OCI-LY3 (cell line): ENCODE results near the gene LCE5A.

Experiments
- EZH2phosphoT487 ChIP-seq: fragments of 200-600 bp; shearing (Covaris generic); IDR thresholded peaks from 2 replicates; pipeline ENCODE4 v1.6.1; 2018; ENCODE audit warnings: antibody characterized with exemption, mixed run types, low read depth
- TF ChIP-seq, protein P1 (sequence below): fragments of 200-600, 300-600 bp; sonication (generic); IDR thresholded peaks from 2 replicates; pipeline ENCODE4 v1.5.1; 2014; ENCODE audit warnings: antibody characterized with exemption, low read length, low read depth

DNA sequence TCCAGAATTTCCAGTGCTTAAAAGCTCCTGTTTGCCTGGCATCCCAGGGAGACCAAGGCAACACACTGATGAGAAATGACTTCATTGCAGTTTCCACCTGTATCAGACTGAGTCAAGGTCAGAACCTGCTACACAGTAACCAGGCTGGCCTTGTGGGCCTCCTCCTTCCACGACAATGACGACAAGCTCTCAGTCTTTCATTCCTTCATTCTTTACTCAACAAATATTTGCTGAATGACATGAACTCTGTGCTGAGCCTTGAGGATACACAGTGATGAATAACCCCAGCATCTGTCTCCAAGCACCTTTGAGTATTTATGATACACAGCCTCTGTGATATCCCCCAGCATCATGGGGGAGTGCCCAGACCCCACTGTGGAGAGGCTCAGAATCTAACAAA lies 8.9 kb upstream of the LCE5A start:
- TF ChIP-seq, protein P1, sequence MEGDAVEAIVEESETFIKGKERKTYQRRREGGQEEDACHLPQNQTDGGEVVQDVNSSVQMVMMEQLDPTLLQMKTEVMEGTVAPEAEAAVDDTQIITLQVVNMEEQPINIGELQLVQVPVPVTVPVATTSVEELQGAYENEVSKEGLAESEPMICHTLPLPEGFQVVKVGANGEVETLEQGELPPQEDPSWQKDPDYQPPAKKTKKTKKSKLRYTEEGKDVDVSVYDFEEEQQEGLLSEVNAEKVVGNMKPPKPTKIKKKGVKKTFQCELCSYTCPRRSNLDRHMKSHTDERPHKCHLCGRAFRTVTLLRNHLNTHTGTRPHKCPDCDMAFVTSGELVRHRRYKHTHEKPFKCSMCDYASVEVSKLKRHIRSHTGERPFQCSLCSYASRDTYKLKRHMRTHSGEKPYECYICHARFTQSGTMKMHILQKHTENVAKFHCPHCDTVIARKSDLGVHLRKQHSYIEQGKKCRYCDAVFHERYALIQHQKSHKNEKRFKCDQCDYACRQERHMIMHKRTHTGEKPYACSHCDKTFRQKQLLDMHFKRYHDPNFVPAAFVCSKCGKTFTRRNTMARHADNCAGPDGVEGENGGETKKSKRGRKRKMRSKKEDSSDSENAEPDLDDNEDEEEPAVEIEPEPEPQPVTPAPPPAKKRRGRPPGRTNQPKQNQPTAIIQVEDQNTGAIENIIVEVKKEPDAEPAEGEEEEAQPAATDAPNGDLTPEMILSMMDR = no peak
- no peak for TF ChIP-seq EZH2phosphoT487
